CD14-positive monocyte (primary cell): ENCODE results near the gene RNF123. TPM values are rescaled to one million over a fixed set of nuclear protein-coding genes. Genes with fewer than 3 reads are reported as not detected.

Experiments
- DNase-seq, 3 donors: peaks; one replicate each; pipeline ENCODE4 v3.0.0-alpha.2; 2011 to 2022
- H2AFZ ChIP-seq: 2 replicates; pipeline ENCODE4 v1.6.0; 2012; ENCODE audit warnings: mild to moderate bottlenecking, low read depth, low read length, inconsistent platforms; ENCODE audit not compliant: insufficient read depth, poor library complexity, severe bottlenecking
- H3K27ac ChIP-seq, 2 donors: 1 replicate in 1 of 2; 2 replicates in 1 of 2; pipeline ENCODE4 v1.5.1; 2012 to 2013; ENCODE audit warnings: low read length in 2 of 2, control low read depth in 1 of 2, inconsistent platforms in 1 of 2, low read depth in 1 of 2, mild to moderate bottlenecking in 1 of 2
- H3K27me3 ChIP-seq, 2 donors: one replicate each; pipeline versions ENCODE4 v1.6.0 to v1.6.1; 2011 to 2013; ENCODE audit warnings: low read length in 2 of 2; ENCODE audit not compliant: control insufficient read depth in 2 of 2, insufficient read depth in 2 of 2
- H3K36me3 ChIP-seq, 2 donors: replicated peaks in 1 of 2; 1 replicate in 1 of 2; 2 replicates in 1 of 2; pipeline versions ENCODE4 v1.5.1 to v1.6.1; 2012 to 2013; ENCODE audit warnings: low read length in 2 of 2, control low read depth in 1 of 2, inconsistent platforms in 1 of 2, mild to moderate bottlenecking in 1 of 2; ENCODE audit not compliant: insufficient read depth in 2 of 2, control insufficient read depth in 1 of 2
- H3K4me1 ChIP-seq, 2 donors: 1 replicate in 1 of 2; 2 replicates in 1 of 2; pipeline versions ENCODE4 v1.5.1 to v1.6.1; 2012 to 2013; ENCODE audit warnings: low read length in 2 of 2, control low read depth in 1 of 2, inconsistent platforms in 1 of 2, mild to moderate bottlenecking in 1 of 2, moderate library complexity in 1 of 2; ENCODE audit not compliant: insufficient read depth in 2 of 2, control insufficient read depth in 1 of 2
- H3K4me2 ChIP-seq: replicated peaks from 2 replicates; pipeline ENCODE3; 2012; ENCODE audit warnings: low read length, moderate library complexity, mild to moderate bottlenecking; ENCODE audit not compliant: poor library complexity, severe bottlenecking; ENCODE audit errors: extremely low read depth
- H3K4me3 ChIP-seq, 3 experiments: fragments of 200-600 bp in 1 of 3; sonication (generic) in 1 of 3; replicated peaks in 1 of 3; 1 replicate in 2 of 3; 2 replicates in 1 of 3; pipeline ENCODE4 v1.5.1; 2011 to 2013; ENCODE audit warnings: low read length in 3 of 3, mild to moderate bottlenecking in 3 of 3, control low read depth in 2 of 3, low read depth in 2 of 3, inconsistent platforms in 1 of 3, moderate library complexity in 1 of 3
- H3K79me2 ChIP-seq: 2 replicates; pipeline ENCODE4 v1.6.0; 2012; ENCODE audit warnings: mild to moderate bottlenecking, control low read depth, inconsistent platforms, low read length, moderate library complexity; ENCODE audit not compliant: insufficient read depth
- H3K9ac ChIP-seq: 2 replicates; pipeline ENCODE4 v1.6.0; 2017; ENCODE audit warnings: low read length, mild to moderate bottlenecking; ENCODE audit not compliant: insufficient read depth, poor library complexity, severe bottlenecking
- H3K9me3 ChIP-seq, 2 donors: replicated peaks in 1 of 2; 1 replicate in 1 of 2; 2 replicates in 1 of 2; pipeline versions ENCODE4 v1.5.1 to v1.6.1; 2012 to 2013; ENCODE audit warnings: low read length in 2 of 2, control low read depth in 1 of 2; ENCODE audit not compliant: control insufficient read depth in 1 of 2, insufficient read depth in 1 of 2
- H4K20me1 ChIP-seq: 2 replicates; pipeline ENCODE4 v1.6.0; 2012; ENCODE audit warnings: mild to moderate bottlenecking, low read length, control low read depth, moderate library complexity; ENCODE audit not compliant: insufficient read depth
- H3K27ac Mint-ChIP-seq, 7 donors: one replicate each; pipeline ENCODE4 v1.8.0; 2020; ENCODE audit warnings: mild to moderate bottlenecking in 7 of 7, mixed read lengths in 7 of 7, moderate library complexity in 6 of 7, inconsistent platforms in 2 of 7
- H3K27me3 Mint-ChIP-seq, 3 donors: one replicate each; pipeline ENCODE4 v1.8.0; 2021 to 2022; ENCODE audit warnings: low read depth in 3 of 3, mild to moderate bottlenecking in 3 of 3, mixed read lengths in 3 of 3, moderate library complexity in 3 of 3, inconsistent platforms in 1 of 3
- H3K36me3 Mint-ChIP-seq, 2 donors: one replicate each; pipeline ENCODE4 v1.8.0; 2020; ENCODE audit warnings: mixed read lengths in 2 of 2, inconsistent platforms in 1 of 2, mild to moderate bottlenecking in 1 of 2
- H3K4me1 Mint-ChIP-seq: one replicate; pipeline ENCODE4 v1.8.0; 2020; ENCODE audit warnings: mild to moderate bottlenecking, mixed read lengths
- H3K4me3 Mint-ChIP-seq, 2 donors: one replicate each; pipeline ENCODE4 v1.8.0; 2020; ENCODE audit warnings: mild to moderate bottlenecking in 2 of 2, mixed read lengths in 2 of 2, moderate library complexity in 1 of 2
- H3K9me3 Mint-ChIP-seq, 7 donors: one replicate each; pipeline ENCODE4 v1.8.0; 2020 to 2022; ENCODE audit warnings: mixed read lengths in 7 of 7, mild to moderate bottlenecking in 6 of 7, moderate library complexity in 6 of 7, inconsistent platforms in 2 of 7
- WGBS: methylation state at CpG from one replicate; pipeline ENCODE4 v1.1.5; 2013; ENCODE audit warnings: missing lambda C conversion rate; ENCODE audit not compliant: insufficient coverage; 5-methylcytosine and 5-hydroxymethylcytosine counted together
- intact Hi-C, 2 donors: fragments of 100-400 bp; cut with micrococcal nuclease; formaldehyde crosslinking; loops; one replicate each; pipeline versions ENCODE4 v1.15.0 to v1.15.1; 2023
- polyA plus RNA-seq, 3 donors: library from polyadenylated mRNA; depleted of rRNA in 1 of 3; unstranded in 2 of 3; stranded (reverse) in 1 of 3; fragments of 300-500 nt in 2 of 3; fragments of >200 nt in 1 of 3; fragmentation: Illumina TruSeq in 2 of 3; gene quantifications; 1 replicate in 2 of 3; 2 replicates in 1 of 3; pipeline ENCODE4 v1.2.3, GENCODE V29; 2012 to 2021
- TF ChIP-seq, protein P1 (sequence below): fragments of 200-600 bp; IDR thresholded peaks from one replicate; pipeline ENCODE4 v1.8.0; 2022; ENCODE audit warnings: antibody characterized with exemption, mild to moderate bottlenecking

The RNF123 gene
- polyA plus RNA-seq, 3 donors, result 11.1 to 46.2 (median 15.7) TPM

- no peak overlapping the region for H3K4me2 ChIP-seq
- WGBS, result 96% methylated on average over 4 of the region's 5 CpGs
Measured at GRCh38 chr3:49668861-49669260, 20.5 kb upstream of the RNF123 start.

GRCh38 chr3:49669352-49669751 lies 20.0 kb upstream of the RNF123 start:
- Mint-ChIP-seq H3K4me3 (no peak overlapping the region), H3K27ac (no peak overlapping the region), H3K9me3 (peaks cover 0 to 10% (median 3%) of the 10 kb centered on the region in 7 donors), H3K4me1 (peaks cover 16% of the 10 kb centered on the region), H3K36me3 (no peaks in the 10 kb centered on the region), H3K27me3 (peaks cover 9 to 13% (median 11%) of the 10 kb centered on the region in 3 donors)
- intact Hi-C loops, result no loop called here
- WGBS, result 90% methylated on average over 3 of the region's 3 CpGs
- TF ChIP-seq, protein P1, sequence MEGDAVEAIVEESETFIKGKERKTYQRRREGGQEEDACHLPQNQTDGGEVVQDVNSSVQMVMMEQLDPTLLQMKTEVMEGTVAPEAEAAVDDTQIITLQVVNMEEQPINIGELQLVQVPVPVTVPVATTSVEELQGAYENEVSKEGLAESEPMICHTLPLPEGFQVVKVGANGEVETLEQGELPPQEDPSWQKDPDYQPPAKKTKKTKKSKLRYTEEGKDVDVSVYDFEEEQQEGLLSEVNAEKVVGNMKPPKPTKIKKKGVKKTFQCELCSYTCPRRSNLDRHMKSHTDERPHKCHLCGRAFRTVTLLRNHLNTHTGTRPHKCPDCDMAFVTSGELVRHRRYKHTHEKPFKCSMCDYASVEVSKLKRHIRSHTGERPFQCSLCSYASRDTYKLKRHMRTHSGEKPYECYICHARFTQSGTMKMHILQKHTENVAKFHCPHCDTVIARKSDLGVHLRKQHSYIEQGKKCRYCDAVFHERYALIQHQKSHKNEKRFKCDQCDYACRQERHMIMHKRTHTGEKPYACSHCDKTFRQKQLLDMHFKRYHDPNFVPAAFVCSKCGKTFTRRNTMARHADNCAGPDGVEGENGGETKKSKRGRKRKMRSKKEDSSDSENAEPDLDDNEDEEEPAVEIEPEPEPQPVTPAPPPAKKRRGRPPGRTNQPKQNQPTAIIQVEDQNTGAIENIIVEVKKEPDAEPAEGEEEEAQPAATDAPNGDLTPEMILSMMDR, result no peak
- Histone ChIP-seq H3K36me3 (no peaks in the 10 kb centered on the region), H3K4me3 (no peak overlapping the region), H3K4me1 (peaks cover 7 to 12% of the 10 kb centered on the region in 2 donors), H4K20me1 (peaks cover 11% of the 10 kb centered on the region), H3K9ac (no peak overlapping the region), H3K27ac (no peak overlapping the region), H3K27me3 (no peaks in the 10 kb centered on the region), H3K4me2 (no peak overlapping the region), H3K9me3 (peaks cover 0 to 6% of the 10 kb centered on the region in 2 donors), H2AFZ (no peak overlapping the region), H3K79me2 (peaks cover 4% of the 10 kb centered on the region)
- DNase-seq, result no peak

More at GRCh38 chr3:49668861-49669260, 20.5 kb upstream of the RNF123 start:
- Histone ChIP-seq H3K9ac (no peak overlapping the region), H4K20me1 (peaks cover 11% of the 10 kb centered on the region), H3K4me3 (no peak overlapping the region), H3K27ac (no peak overlapping the region), H3K4me1 (peaks cover 7 to 13% of the 10 kb centered on the region in 2 donors), H3K79me2 (peaks cover 3% of the 10 kb centered on the region), H2AFZ (no peak overlapping the region), H3K27me3 (no peaks in the 10 kb centered on the region), H3K36me3 (no peaks in the 10 kb centered on the region), H3K9me3 (peaks cover 0 to 6% of the 10 kb centered on the region in 2 donors)
- no peak for DNase-seq
- intact Hi-C loops, result no loop called here
- H3K27me3 Mint-ChIP-seq, result peaks cover 10 to 13% (median 11%) of the 10 kb centered on the region in 3 donors
- H3K9me3 Mint-ChIP-seq, result peaks cover 0 to 10% (median 3%) of the 10 kb centered on the region in 7 donors
- no peaks in the 10 kb centered on the region for H3K36me3 Mint-ChIP-seq
- TF ChIP-seq, protein P1, result no peak
- no peak overlapping the region for H3K27ac Mint-ChIP-seq
- H3K4me1 Mint-ChIP-seq, result peaks cover 20% of the 10 kb centered on the region
- no peak overlapping the region for H3K4me3 Mint-ChIP-seq
